Psoas muscle (tissue), 8 donors: ENCODE data around the gene ASMTL. TPM values are rescaled to one million over a fixed set of nuclear protein-coding genes. Genes with fewer than 3 reads are reported as not detected.

Experiments used
- ATAC-seq, 4 donors: fragments of 200-7000 bp; cut with Tn5 transposase; one replicate each; pipeline ENCODE4 v1.9.1; 2020; ENCODE audit warnings: moderate library complexity in 3 of 4, mild to moderate bottlenecking in 2 of 4
- DNase-seq, 2 donors: peaks; one replicate each; pipeline ENCODE4 v3.0.0-alpha.2; 2020
- H3K27ac ChIP-seq: fragments of 200-600 bp; one replicate; pipeline ENCODE4 v1.8.0; 2022
- H3K27me3 ChIP-seq, 3 donors: fragments of 200-600 bp in 1 of 3; one replicate each; pipeline versions ENCODE4 v1.6.1 to v1.8.0; 2013 to 2022; ENCODE audit warnings: low read length in 2 of 3, mild to moderate bottlenecking in 2 of 3, moderate library complexity in 1 of 3; ENCODE audit not compliant: insufficient read depth in 3 of 3
- H3K36me3 ChIP-seq, 2 donors: fragments of 200-600 bp in 1 of 2; one replicate each; pipeline versions ENCODE4 v1.6.1 to v1.8.0; 2013 to 2022; ENCODE audit warnings: low read depth in 1 of 2, mild to moderate bottlenecking in 1 of 2, moderate library complexity in 1 of 2; ENCODE audit not compliant: insufficient read depth in 1 of 2
- H3K4me1 ChIP-seq: fragments of 200-600 bp; one replicate; pipeline ENCODE4 v1.8.0; 2022
- H3K4me3 ChIP-seq: fragments of 200-600 bp; one replicate; pipeline ENCODE4 v1.8.0; 2022; ENCODE audit warnings: mild to moderate bottlenecking
- H3K9me3 ChIP-seq: fragments of 200-600 bp; one replicate; pipeline ENCODE4 v1.8.0; 2022
- CTCF ChIP-seq: fragments of 200-600 bp; IDR thresholded peaks from one replicate; pipeline ENCODE4 v1.8.0; 2022; ENCODE audit warnings: antibody characterized with exemption
- WGBS, 3 donors: extraction: QIAGEN DNeasy Blood & Tissue Kit; methylation state at CpG; one replicate each; pipeline versions ENCODE4 v1.1.6 to v1.1.7; 2013; 5-methylcytosine and 5-hydroxymethylcytosine counted together
- intact Hi-C, 2 donors: fragments of 100-400 bp; cut with DNase I; formaldehyde crosslinking; loops; one replicate each; pipeline versions ENCODE4 v1.11.0 to v1.14.2; 2022
- polyA plus RNA-seq, 3 donors: library from polyadenylated mRNA; stranded (reverse); fragments of 200-250 nt; gene quantifications; one replicate each; pipeline ENCODE4 v1.2.3, GENCODE V29; 2013
- total RNA-seq, 4 donors: library from RNA; stranded (reverse); fragmentation: NEBNext Ultra II Directional in 2 of 4; extraction: Animal tissue kit (Norgen Biotek cat#: 25700) in 2 of 4; gene quantifications; one replicate each; pipeline versions ENCODE4 v1.2.1 to v1.2.4, GENCODE V29; 2021 to 2023
- donor health status: healthy with polysubstance abuse.
- donor health status: DM: no; HTN: no; CAD: no; lungs with moderate emphysema.
- donor health status: Bipolar disorder and iron deficiency.
- donor health status: healthy.
- donor health status: DM: yes; HTN: yes; CAD: no.
- donor health status: DM: no; HTN: no; CAD: no.
- donor health status: DM: no; HTN: no; CAD: no.
- donor health status: DM: yes; HTN: yes; CAD: no.

The ASMTL gene
- total and polyA plus RNA-seq, 7 donors, result 6.6 to 18.2 (median 9.8) TPM

- H3K27ac ChIP-seq, result no peak overlapping the region
- no peak for ATAC-seq
- no peaks in the 10 kb centered on the region for H3K4me1 ChIP-seq
- H3K9me3 ChIP-seq, result no peaks in the 10 kb centered on the region
- H3K36me3 ChIP-seq, result peaks cover 0 to 20% of the 10 kb centered on the region in 2 donors
- H3K27me3 ChIP-seq, result no peaks in the 10 kb centered on the region
- 89 to 90% (median 90%) methylated on average over 2 of the region's 2 CpGs for WGBS, 3 donors
- intact Hi-C loops, result no loop called here
- TF ChIP-seq CTCF, result no peak
- DNase-seq, result no peak
- H3K4me3 ChIP-seq, result no peak overlapping the region
Measured at GRCh38 chrX:1361910-1362309, 90.8 kb downstream of the ASMTL start.

GRCh38 chrX:1361275-1361674, 91.4 kb downstream of the ASMTL start:
- Histone ChIP-seq H3K27ac (no peak overlapping the region), H3K36me3 (peaks cover 0 to 21% of the 10 kb centered on the region in 2 donors), H3K4me3 (no peak overlapping the region), H3K4me1 (no peaks in the 10 kb centered on the region), H3K9me3 (no peaks in the 10 kb centered on the region), H3K27me3 (no peaks in the 10 kb centered on the region)
- peak in 1 of 2 donors; percentile 23 for DNase-seq
- ATAC-seq, result no peak
- intact Hi-C loops, result no loop called here
- WGBS, 3 donors, result 79 to 88% (median 79%) methylated on average over 12 of the region's 12 CpGs
- no peak for TF ChIP-seq CTCF

GRCh38 chrX:1360171-1360570, 92.5 kb downstream of the ASMTL start:
- Histone ChIP-seq H3K9me3 (no peaks in the 10 kb centered on the region), H3K36me3 (peaks cover 0 to 21% of the 10 kb centered on the region in 2 donors), H3K4me3 (no peak overlapping the region), H3K27ac (no peak overlapping the region), H3K4me1 (no peaks in the 10 kb centered on the region), H3K27me3 (no peaks in the 10 kb centered on the region)
- ATAC-seq (no peak), DNase-seq (no peak)
- no peak for TF ChIP-seq CTCF
- WGBS, 3 donors, result 79 to 82% (median 82%) methylated on average over 2 of the region's 2 CpGs
- intact Hi-C loops, result no loop called here

- Histone ChIP-seq H3K9me3 (no peaks in the 10 kb centered on the region), H3K27ac (no peak overlapping the region), H3K36me3 (peaks cover 0 to 18% of the 10 kb centered on the region in 2 donors), H3K27me3 (no peaks in the 10 kb centered on the region), H3K4me3 (no peak overlapping the region), H3K4me1 (no peaks in the 10 kb centered on the region)
- DNase-seq (no peak), ATAC-seq (no peak)
- intact Hi-C loops, result no loop called here
- no peak for TF ChIP-seq CTCF
- WGBS, 3 donors, result 69 to 80% (median 71%) methylated on average over 4 of the region's 4 CpGs
Measured at GRCh38 chrX:1359477-1359873, 93.2 kb downstream of the ASMTL start.

GRCh38 chrX:1358793-1359476, 93.8 kb downstream of the ASMTL start:
- no peak for ATAC-seq
- Histone ChIP-seq H3K27ac (no peak overlapping the region), H3K4me3 (no peak overlapping the region), H3K4me1 (no peaks in the 10 kb centered on the region), H3K9me3 (no peaks in the 10 kb centered on the region), H3K36me3 (peaks cover 0 to 13% of the 10 kb centered on the region in 2 donors), H3K27me3 (no peaks in the 10 kb centered on the region)
- 80 to 81% (median 80%) methylated on average over 6 of the region's 6 CpGs for WGBS, 3 donors
- peak in 1 of 2 donors; percentile 28 for DNase-seq
- no peak for TF ChIP-seq CTCF
- intact Hi-C loops, result no loop called here
